Measurements from ENCODE around the gene EMD.

GRCh38 chrX:154349359-154349935, 29.6 kb upstream of the EMD start:
- TF ChIP-seq CTCF (optimal IDR thresholded peaks at IDR 0.05 in 1 of 3, IDR thresholded peaks at IDR 0.05 in 1 of 3, conservative IDR thresholded peaks at IDR 0.05 in 1 of 3; ENCODE audit: extremely low read depth in 1 of 3, insufficient read depth in 2 of 3, low read length in 3 of 3) (no peak), EZH2 (IDR thresholded peaks at IDR 0.05; ENCODE audit: low read length) (no peak)

Measured in keratinocyte (primary cell).